A673 (cell line): Measurements from ENCODE around the gene SH3RF2. TPM values are rescaled to one million over a fixed set of nuclear protein-coding genes. Genes with fewer than 3 reads are reported as not detected.

ENCODE experiments used
- BruUV-seq: library from RNA; stranded (reverse); fragments of 400-500 nt; replicated peaks from 2 replicates; lab custom pipeline; 2021; lab: Mats Ljungman, UMichigan
- CTCF ChIA-PET: fragments of 300-600 bp; sonication (Branson Sonifier 250); formaldehyde crosslinking; loops from one replicate; lab custom pipeline; 2022; ENCODE audit warnings: antibody characterized with exemption; lab: Charles Lee
- POLR2A ChIA-PET: fragments of 300-600 bp; sonication (Branson Sonifier 250); formaldehyde crosslinking; loops from one replicate; lab custom pipeline; 2022; ENCODE audit warnings: antibody characterized with exemption; ENCODE audit not compliant: low non-redundant PET; lab: Charles Lee
- DNase-seq: peaks from one replicate; pipeline ENCODE4 v3.0.0-alpha.2; 2015; ENCODE audit warnings: low spot score
- H3K27ac ChIP-seq: fragments of 200-600 bp; sonication (generic); 2 replicates; pipeline ENCODE4 v1.5.1; 2016; ENCODE audit warnings: mixed run types, low read depth, mild to moderate bottlenecking, mixed read lengths, antibody characterized with exemption, low read length; ENCODE audit not compliant: poor library complexity, severe bottlenecking
- H3K27me3 ChIP-seq: fragments of 200-600 bp; sonication (generic); replicated peaks from 2 replicates; pipeline ENCODE4 v1.6.1; 2017; ENCODE audit warnings: mixed run types, low read depth, mild to moderate bottlenecking, mixed read lengths, antibody characterized with exemption, low read length; ENCODE audit not compliant: insufficient read depth, poor library complexity
- H3K36me3 ChIP-seq: fragments of 200-600 bp; sonication (generic); 2 replicates; pipeline ENCODE4 v1.6.1; 2016; ENCODE audit warnings: mixed run types, mild to moderate bottlenecking, mixed read lengths, antibody characterized with exemption, low read length; ENCODE audit not compliant: insufficient read depth, poor library complexity, severe bottlenecking
- H3K4me1 ChIP-seq: fragments of 200-600 bp; sonication (generic); 2 replicates; pipeline ENCODE4 v1.6.1; 2017; ENCODE audit warnings: mixed run types, mild to moderate bottlenecking, mixed read lengths, antibody characterized with exemption, low read length; ENCODE audit not compliant: insufficient read depth, poor library complexity, severe bottlenecking
- H3K4me3 ChIP-seq: fragments of 200-600 bp; sonication (generic); 2 replicates; pipeline ENCODE4 v1.5.1; 2016; ENCODE audit warnings: low read depth, mixed run types, mild to moderate bottlenecking, mixed read lengths, low read length; ENCODE audit not compliant: poor library complexity, severe bottlenecking
- H3K9me3 ChIP-seq: fragments of 200-600 bp; sonication (generic); 2 replicates; pipeline ENCODE4 v1.6.1; 2016; ENCODE audit warnings: mixed run types, low read depth, mild to moderate bottlenecking, mixed read lengths, antibody characterized with exemption, low read length; ENCODE audit not compliant: poor library complexity, severe bottlenecking
- CTCF ChIP-seq: fragments of 300-800, 200-600 bp; sonication (generic); conservative IDR thresholded peaks from 2 replicates; pipeline ENCODE4 v1.5.1; 2017; ENCODE audit warnings: low read depth, mild to moderate bottlenecking, antibody characterized with exemption, low read length, moderate library complexity, mixed read lengths
- EZH2 ChIP-seq: fragments of 200-600 bp; sonication (generic); IDR thresholded peaks from 2 replicates; pipeline ENCODE4 v1.6.1; 2017; ENCODE audit warnings: borderline replicate concordance, low read depth, mild to moderate bottlenecking, mixed read lengths, antibody characterized with exemption, low read length; ENCODE audit not compliant: poor library complexity, severe bottlenecking
- intact Hi-C: fragments of 100-400 bp; cut with micrococcal nuclease; formaldehyde crosslinking; loops from one replicate; pipeline ENCODE4 v1.10.0; 2022; ENCODE audit not compliant: unreplicated experiment
- total RNA-seq: library from RNA; stranded (reverse); gene quantifications from 2 replicates; pipeline ENCODE4 v1.2.3, GENCODE V29; 2021

SH3RF2 gene
- total RNA-seq, 1 experiment from 2014 or later = 21.1 TPM

- ChIA-PET CTCF (interaction anchor here (0.6 kb wide), 1 partner anchor 518 kb away, joined by 4 read pairs; no protein-coding TSS in a partner anchor), POLR2A (no interaction called here)
- intact Hi-C loops = no loop called here
- peak; percentile 66 for DNase-seq
- H3K4me3 ChIP-seq = no peak overlapping the region
- H3K27ac ChIP-seq = no peak overlapping the region
- peaks cover 13% of the 10 kb centered on the region for H3K4me1 ChIP-seq
- H3K36me3 ChIP-seq = no peaks in the 10 kb centered on the region
- TF ChIP-seq EZH2 (no peak), CTCF (no peak)
- H3K9me3 ChIP-seq = no peaks in the 10 kb centered on the region
- H3K27me3 ChIP-seq = no peaks in the 10 kb centered on the region
- BruUV-seq = no TSS peak
Measured at GRCh38 chr5:146039420-146039819, 103.0 kb downstream of the SH3RF2 start.

GRCh38 chr5:146040527-146040926 is 104.1 kb downstream of the SH3RF2 start:
- intact Hi-C loops = loop anchor here (5.0 kb wide), 1 partner anchor 113 kb away; no protein-coding TSS in a partner anchor
- no TSS peak for BruUV-seq
- POLR2A ChIA-PET = no interaction called here

GRCh38 chr5:146041180-146041789 is 104.9 kb downstream of the SH3RF2 start:
- no TSS peak for BruUV-seq
- Histone ChIP-seq H3K9me3 (no peaks in the 10 kb centered on the region), H3K27ac (no peak overlapping the region), H3K4me1 (peaks cover 13% of the 10 kb centered on the region), H3K4me3 (no peak overlapping the region), H3K36me3 (no peaks in the 10 kb centered on the region), H3K27me3 (no peaks in the 10 kb centered on the region)
- DNase-seq = peak; percentile 43
- intact Hi-C loops = loop anchor here (5.0 kb wide), 1 partner anchor 114 kb away; no protein-coding TSS in a partner anchor
- peak; percentile 59 for TF ChIP-seq CTCF
- TF ChIP-seq EZH2 = no peak
- CTCF ChIA-PET = interaction anchor here (0.7 kb wide), 1 partner anchor 508 kb away, joined by 3 read pairs; no protein-coding TSS in a partner anchor
- POLR2A ChIA-PET = no interaction called here

More at GRCh38 chr5:146040527-146040926, 104.1 kb downstream of the SH3RF2 start:
- DNase-seq = no peak
- TF ChIP-seq EZH2 = no peak
- TF ChIP-seq CTCF = no peak
- Histone ChIP-seq H3K27ac (no peak overlapping the region), H3K9me3 (no peaks in the 10 kb centered on the region), H3K4me3 (no peak overlapping the region), H3K36me3 (no peaks in the 10 kb centered on the region), H3K4me1 (peaks cover 13% of the 10 kb centered on the region), H3K27me3 (no peaks in the 10 kb centered on the region)
- CTCF ChIA-PET = no interaction called here
